ENCODE data around the gene PLA2G4F. TPM values are rescaled to one million over a fixed set of nuclear protein-coding genes. Genes with fewer than 3 reads are reported as not detected.

The PLA2G4F gene
- polyA plus RNA-seq, 12 donors = 0.05 to 15.3 (median 0.26) TPM; not detected in 3

GRCh38 chr15:42133886-42134502 lies 22.4 kb downstream of the PLA2G4F start:
- no peak for DNase-seq

- DNase-seq = no peak
Measured at GRCh38 chr15:42133356-42133755, 23.1 kb downstream of the PLA2G4F start.

- no peak for DNase-seq
Measured at GRCh38 chr15:42131826-42132806, 24.3 kb downstream of the PLA2G4F start.

GRCh38 chr15:42131006-42131405 lies 25.4 kb downstream of the PLA2G4F start:
- DNase-seq = no peak

- DNase-seq = no peak
Measured at GRCh38 chr15:42130246-42130986, 26.0 kb downstream of the PLA2G4F start.

GRCh38 chr15:42129364-42129763 lies 27.1 kb downstream of the PLA2G4F start:
- DNase-seq = no peak

- DNase-seq = no peak
Measured at GRCh38 chr15:42128476-42128875, 28.0 kb downstream of the PLA2G4F start.

GRCh38 chr15:42123546-42123945 lies 32.9 kb downstream of the PLA2G4F start:
- no peak for DNase-seq

GRCh38 chr15:42121682-42122081 lies 34.8 kb downstream of the PLA2G4F start:
- DNase-seq = no peak

- no peak for DNase-seq
Measured at GRCh38 chr15:42121021-42121420, 35.4 kb downstream of the PLA2G4F start.

- DNase-seq = no peak
Measured at GRCh38 chr15:42120285-42120684, 36.2 kb downstream of the PLA2G4F start.

GRCh38 chr15:42119446-42119760 lies 37.0 kb downstream of the PLA2G4F start:
- DNase-seq = no peak

GRCh38 chr15:42118650-42119445 lies 37.6 kb downstream of the PLA2G4F start:
- no peak for DNase-seq

- no peak for DNase-seq
Measured at GRCh38 chr15:42111924-42112323, 44.5 kb downstream of the PLA2G4F start.

- DNase-seq = no peak
Measured at GRCh38 chr15:42110367-42110766, 46.1 kb downstream of the PLA2G4F start.

- no peak for DNase-seq
Measured at GRCh38 chr15:42108806-42109205, 47.6 kb downstream of the PLA2G4F start.

- DNase-seq = no peak
Measured at GRCh38 chr15:42108189-42108588, 48.2 kb downstream of the PLA2G4F start.

- no peak for DNase-seq
Measured at GRCh38 chr15:42107473-42107872, 49.0 kb downstream of the PLA2G4F start.

GRCh38 chr15:42106288-42106687 lies 50.1 kb downstream of the PLA2G4F start:
- DNase-seq = no peak

- no peak for DNase-seq
Measured at GRCh38 chr15:42104095-42104891, 52.1 kb downstream of the PLA2G4F start.

Measured in muscle of arm (tissue), 12 donors.